K562 (cell line): ENCODE results near the gene MYOZ2. TPM values are rescaled to one million over a fixed set of nuclear protein-coding genes. Genes with fewer than 3 reads are reported as not detected.

Experiments used
- ATAC-seq: fragments of 200-7000 bp; cut with Tn5 transposase; 3 replicates; pipeline ENCODE4 v1.9.1; 2020; ENCODE audit warnings: moderate library complexity
- BruUV-seq: library from RNA; stranded (reverse); fragments of 400-500 nt; replicated peaks from 2 replicates; lab custom pipeline; 2021; lab: Mats Ljungman, UMichigan
- CTCF ChIA-PET: fragments of 300-600 bp; formaldehyde crosslinking; extraction: SDS; loops from one replicate; lab custom pipeline; 2021; ENCODE audit warnings: low intra/inter-chr PET ratio; lab: Yijun Ruan, JAX
- POLR2A ChIA-PET: fragments of 300-600, 350-650 bp; sonication (Branson Sonifier 250); formaldehyde crosslinking; extraction: SDS; loops from one replicate; lab custom pipeline; 2021; ENCODE audit warnings: antibody characterized with exemption, inconsistent platforms; lab: Yijun Ruan, JAX
- DNase-seq, 4 experiments: peaks; one replicate each; pipeline versions ENCODE4 v3.0.0 to v3.0.0-alpha.2; 2011 to 2018; ENCODE audit warnings: low spot score in 3 of 4, mixed read lengths in 3 of 4; ENCODE audit errors: extremely low read depth in 1 of 4
- FAIRE-seq: peaks from 2 replicates; lab custom pipeline; 2011; peaks lifted over from hg19 to GRCh38; lab: Jason Lieb, UNC
- H2AFZ ChIP-seq: 2 replicates; pipeline ENCODE4 v1.6.0; 2011; ENCODE audit warnings: low read depth, low read length, control low read depth, inconsistent platforms
- H3K27ac ChIP-seq: fragments of 200-600 bp; 3 replicates; pipeline ENCODE4 v1.8.0; 2011; ENCODE audit warnings: low read depth, mild to moderate bottlenecking, control low read depth, inconsistent platforms, low read length, moderate library complexity, mixed read lengths; ENCODE audit errors: extremely low read depth
- H3K27me3 ChIP-seq, 2 experiments: fragments of 300-600 bp in 1 of 2; 2 replicates in 1 of 2; 3 replicates in 1 of 2; pipeline versions ENCODE4 v1.6.0 to v1.8.0; 2011; ENCODE audit warnings: inconsistent platforms in 2 of 2, low read length in 2 of 2, mild to moderate bottlenecking in 1 of 2, mixed read lengths in 1 of 2, moderate library complexity in 1 of 2; ENCODE audit not compliant: control insufficient read depth in 2 of 2, insufficient read depth in 2 of 2
- H3K36me3 ChIP-seq: fragments of 300-600 bp; 3 replicates; pipeline ENCODE4 v1.8.0; 2011; ENCODE audit warnings: mild to moderate bottlenecking, low read length, inconsistent platforms; ENCODE audit not compliant: control insufficient read depth, insufficient read depth
- H3K4me1 ChIP-seq, 2 experiments: fragments of 200-600 bp in 1 of 2; replicated peaks in 1 of 2; 2 replicates in 1 of 2; 3 replicates in 1 of 2; pipeline versions ENCODE4 v1.5.1 to v1.8.0; 2011; ENCODE audit warnings: inconsistent platforms in 2 of 2, low read length in 2 of 2, mild to moderate bottlenecking in 1 of 2, mixed read lengths in 1 of 2, moderate library complexity in 1 of 2; ENCODE audit not compliant: control insufficient read depth in 2 of 2, insufficient read depth in 2 of 2
- H3K4me2 ChIP-seq: 2 replicates; pipeline ENCODE4 v1.6.1; 2011; ENCODE audit warnings: low read length, control low read depth, inconsistent platforms, mixed read lengths; ENCODE audit not compliant: insufficient read depth
- H3K4me3 ChIP-seq: fragments of 200-600 bp; sonication (generic), shearing (Covaris generic); 2 replicates; pipeline ENCODE4 v1.5.1; 2016; ENCODE audit warnings: control low read depth, inconsistent platforms
- H3K79me2 ChIP-seq: fragments of 200-600 bp; 3 replicates; pipeline ENCODE4 v1.8.0; 2011; ENCODE audit warnings: low read length, inconsistent platforms; ENCODE audit not compliant: control insufficient read depth, insufficient read depth
- H3K9ac ChIP-seq, 2 experiments: 2 replicates each; pipeline versions ENCODE4 v1.6.0 to v1.6.1; 2011; ENCODE audit warnings: low read depth in 2 of 2, low read length in 2 of 2, control low read depth in 1 of 2, inconsistent platforms in 1 of 2, mild to moderate bottlenecking in 1 of 2, mixed read lengths in 1 of 2; ENCODE audit not compliant: insufficient read depth in 1 of 2
- H3K9me1 ChIP-seq: one replicate; pipeline ENCODE4 v1.6.0; 2011; ENCODE audit warnings: inconsistent platforms, mild to moderate bottlenecking, low read length, moderate library complexity; ENCODE audit not compliant: control insufficient read depth, insufficient read depth
- H3K9me3 ChIP-seq: replicated peaks from 2 replicates; pipeline ENCODE4 v1.5.1; 2011; ENCODE audit warnings: low read depth, low read length, inconsistent platforms; ENCODE audit not compliant: control insufficient read depth, insufficient read depth
- H4K20me1 ChIP-seq: replicated peaks from 2 replicates; pipeline ENCODE4 v1.6.1; 2011; ENCODE audit warnings: low read length, inconsistent platforms, mixed read lengths; ENCODE audit not compliant: control insufficient read depth, insufficient read depth
- ARNT ChIP-seq, 2 experiments: fragments of 450-650 bp; IDR thresholded peaks; 2 replicates each; pipeline ENCODE4 v1.6.1; 2016; ENCODE audit warnings: mild to moderate bottlenecking in 1 of 2
- ASH1L ChIP-seq: fragments of 450-650 bp; IDR thresholded peaks from 2 replicates; pipeline ENCODE4 v1.6.1; 2018; ENCODE audit warnings: borderline replicate concordance, mild to moderate bottlenecking, low read depth; ENCODE audit not compliant: partially characterized antibody
- BMI1 ChIP-seq: fragments of 150-350 bp; IDR thresholded peaks from 2 replicates; pipeline ENCODE4 v1.6.1; 2014; ENCODE audit warnings: low read length
- HCFC1 ChIP-seq: IDR thresholded peaks from 2 replicates; pipeline ENCODE4 v1.6.1; 2012; ENCODE audit warnings: low read depth, low read length, improper control_type of control experiment
- KAT8 ChIP-seq: fragments of 450-650 bp; IDR thresholded peaks from 2 replicates; pipeline ENCODE4 v1.6.1; 2016; ENCODE audit warnings: low read depth, mild to moderate bottlenecking
- LEF1 ChIP-seq: fragments of 450-650 bp; IDR thresholded peaks from 2 replicates; pipeline ENCODE4 v1.6.1; 2016; ENCODE audit warnings: mild to moderate bottlenecking
- NR2C1 ChIP-seq, 2 experiments: fragments of 450-650 bp; IDR thresholded peaks; 2 replicates each; pipeline ENCODE4 v1.6.1; 2017; ENCODE audit warnings: mild to moderate bottlenecking in 2 of 2, antibody characterized with exemption in 1 of 2, inconsistent platforms in 1 of 2, missing compliant biosample characterization in 1 of 2, missing genetic modification characterization in 1 of 2
- SMARCA5 ChIP-seq: fragments of 450-650 bp; IDR thresholded peaks from 2 replicates; pipeline ENCODE4 v1.6.1; 2016
- SREBF1 ChIP-seq: fragments of 150-350 bp; IDR thresholded peaks from 2 replicates; pipeline ENCODE4 v1.6.1; 2014; ENCODE audit warnings: antibody characterized with exemption, low read depth, low read length, borderline replicate concordance
- SRSF3 ChIP-seq: fragments of 200-400 bp; formaldehyde crosslinking; IDR thresholded peaks from 2 replicates; pipeline ENCODE4 v1.6.1; 2016; ENCODE audit warnings: mild to moderate bottlenecking, low read length, moderate library complexity; ENCODE audit not compliant: insufficient read depth
- TBP ChIP-seq: optimal IDR thresholded peaks from 2 replicates; pipeline ENCODE3; 2011; ENCODE audit warnings: low read depth, low read length, improper control_type of control experiment
- ZNF174 ChIP-seq: fragments of 250-450 bp; sonication (Bioruptor Pico); IDR thresholded peaks from 2 replicates; pipeline ENCODE4 v1.4.0; 2020; ENCODE audit warnings: mild to moderate bottlenecking
- ZNF197 ChIP-seq: fragments of 200-800 bp; sonication (Bioruptor generic); IDR thresholded peaks from 2 replicates; pipeline ENCODE4 v1.6.1; 2016; ENCODE audit warnings: low read depth, missing genetic modification characterization, missing compliant biosample characterization
- ZNF551 ChIP-seq: fragments of 250-450 bp; sonication (Bioruptor Pico); IDR thresholded peaks from 2 replicates; pipeline ENCODE4 v1.5.0; 2021; ENCODE audit warnings: mild to moderate bottlenecking, moderate library complexity
- ZNF717 ChIP-seq: fragments of 250-450 bp; sonication (Bioruptor Pico); IDR thresholded peaks from 2 replicates; pipeline ENCODE4 v1.5.0; 2021
- in situ Hi-C: fragments of 300-500 bp; cut with MboI; formaldehyde crosslinking; loops from 4 replicates; pipeline ENCODE4 v1.15.0; 2018; ENCODE audit warnings: inconsistent platforms, mixed read lengths
- intact Hi-C: fragments of 100-400 bp; cut with micrococcal nuclease; formaldehyde crosslinking; loops from 2 replicates; pipeline ENCODE4 v1.14.2; 2022
- polyA plus RNA-seq, 8 experiments: library from polyadenylated mRNA; depleted of rRNA in 4 of 8; stranded (reverse) in 5 of 8; unstranded in 3 of 8; fragments of >200 nt; fragmentation: Nextera tagmentation in 2 of 8; fragmentation: Illumina TruSeq in 1 of 8; extraction: Ambion mirVana in 2 of 8; extraction: Trizol in 1 of 8; gene quantifications; 2 replicates each; pipeline versions ENCODE4 v1.2.1 to v1.2.3, GENCODE V29; 2011 to 2014; ENCODE audit warnings: inconsistent platforms in 1 of 8, missing spikeins in 1 of 8
- total RNA-seq, 7 experiments: library from RNA; depleted of rRNA in 6 of 7; stranded (reverse); fragments of >200 nt in 6 of 7; fragmentation: Illumina TruSeq in 2 of 7; extraction: Trizol in 2 of 7; gene quantifications; 2 replicates each; pipeline versions ENCODE4 v1.2.1 to v1.2.3, GENCODE V29; 2011 to 2021; ENCODE audit warnings: low replicate concordance in 1 of 7
- TF ChIP-seq, protein P1 (sequence below): fragments of 450-650 bp; formaldehyde crosslinking; IDR thresholded peaks from 2 replicates; pipeline ENCODE4 v1.4.0; 2022; ENCODE audit warnings: mild to moderate bottlenecking, moderate library complexity
- TF ChIP-seq, protein P2 (sequence below), 3 experiments: fragments of 200-800 bp in 1 of 3; fragments of 250-450 bp in 1 of 3; fragments of 450-650 bp in 1 of 3; sonication (Bioruptor Pico) in 1 of 3; sonication (Bioruptor generic) in 1 of 3; formaldehyde crosslinking in 1 of 3; IDR thresholded peaks; 2 replicates each; pipeline versions ENCODE4 v1.6.1 to v1.8.0; 2016 to 2022; ENCODE audit warnings: mild to moderate bottlenecking in 2 of 3, missing genetic modification characterization in 2 of 3, missing compliant biosample characterization in 1 of 3, moderate library complexity in 1 of 3
- TF ChIP-seq, protein P3 (sequence below): fragments of 200-800 bp; sonication (Bioruptor generic); IDR thresholded peaks from 2 replicates; pipeline ENCODE4 v1.6.1; 2017; ENCODE audit warnings: missing genetic modification characterization, missing compliant biosample characterization

Gene MYOZ2
- total and polyA plus RNA-seq, 9 of the 15 experiments (the other 6 are each of a cell fraction or from before 2014, with no cell fraction given): not detected

DNA sequence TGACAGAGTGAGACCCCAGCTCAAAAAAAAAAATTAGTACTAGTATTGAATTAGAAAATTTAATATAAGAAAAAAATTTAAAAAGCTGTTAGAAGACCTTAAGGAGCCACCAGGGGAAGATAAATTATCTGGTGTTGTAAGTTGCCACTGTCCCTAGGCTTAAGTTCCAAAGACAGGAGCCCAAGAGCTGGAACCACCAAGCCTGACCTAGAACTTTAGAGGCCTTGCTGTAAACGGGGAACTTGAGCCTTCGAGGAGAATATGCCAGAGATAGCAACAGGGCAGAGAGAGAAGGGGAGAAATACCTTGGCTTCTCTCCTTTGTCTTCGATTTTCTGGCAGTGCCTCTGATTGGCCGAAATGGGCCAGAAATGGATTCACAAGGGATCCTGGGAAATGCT, 85.8 kb downstream of the MYOZ2 start (continued):
- no peak for TF ChIP-seq KAT8
- no peak for TF ChIP-seq SREBF1
- TF ChIP-seq ZNF197: no peak
- TF ChIP-seq NR2C1 (IDR thresholded peaks at IDR 0.05): no peak
- TF ChIP-seq NR2C1 (tag; IDR thresholded peaks at IDR 0.05): no peak
- no peak for TF ChIP-seq LEF1
- TF ChIP-seq ASH1L: no peak
- TF ChIP-seq, protein P1, sequence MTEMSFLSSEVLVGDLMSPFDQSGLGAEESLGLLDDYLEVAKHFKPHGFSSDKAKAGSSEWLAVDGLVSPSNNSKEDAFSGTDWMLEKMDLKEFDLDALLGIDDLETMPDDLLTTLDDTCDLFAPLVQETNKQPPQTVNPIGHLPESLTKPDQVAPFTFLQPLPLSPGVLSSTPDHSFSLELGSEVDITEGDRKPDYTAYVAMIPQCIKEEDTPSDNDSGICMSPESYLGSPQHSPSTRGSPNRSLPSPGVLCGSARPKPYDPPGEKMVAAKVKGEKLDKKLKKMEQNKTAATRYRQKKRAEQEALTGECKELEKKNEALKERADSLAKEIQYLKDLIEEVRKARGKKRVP (CRISPR knock-in tag): no peak
- TF ChIP-seq, all 486 proteins: peak for 0

DNA sequence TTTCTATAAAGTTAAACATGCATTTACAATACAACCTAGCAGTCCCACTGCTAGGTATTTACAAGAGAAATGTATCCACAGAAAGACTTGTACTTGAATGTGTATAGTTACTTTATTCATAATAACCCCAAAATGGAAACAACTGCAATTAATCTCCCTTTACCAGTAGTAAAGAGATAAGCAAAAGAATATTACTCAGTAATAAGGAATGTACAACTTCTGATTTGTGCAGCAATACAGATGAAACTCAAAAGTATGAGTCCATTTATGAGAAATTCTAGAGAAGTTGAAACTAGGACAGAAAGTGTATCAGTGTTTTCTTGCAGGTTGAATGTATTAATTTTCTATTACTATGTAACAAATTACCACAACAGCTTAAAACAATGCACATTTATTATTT, 92.1 kb downstream of the MYOZ2 start:
- no TSS peak for BruUV-seq
- CTCF ChIA-PET: no interaction called here
- TF ChIP-seq ARNT (IDR thresholded peaks at IDR 0.05) (no peak), SMARCA5 (no peak), SRSF3 (no peak), BMI1 (no peak), ZNF717 (no peak), HCFC1 (no peak), TBP (no peak), ZNF551 (no peak), ZNF174 (CRISPR knock-in tag) (no peak)
- TF ChIP-seq, protein P2, sequence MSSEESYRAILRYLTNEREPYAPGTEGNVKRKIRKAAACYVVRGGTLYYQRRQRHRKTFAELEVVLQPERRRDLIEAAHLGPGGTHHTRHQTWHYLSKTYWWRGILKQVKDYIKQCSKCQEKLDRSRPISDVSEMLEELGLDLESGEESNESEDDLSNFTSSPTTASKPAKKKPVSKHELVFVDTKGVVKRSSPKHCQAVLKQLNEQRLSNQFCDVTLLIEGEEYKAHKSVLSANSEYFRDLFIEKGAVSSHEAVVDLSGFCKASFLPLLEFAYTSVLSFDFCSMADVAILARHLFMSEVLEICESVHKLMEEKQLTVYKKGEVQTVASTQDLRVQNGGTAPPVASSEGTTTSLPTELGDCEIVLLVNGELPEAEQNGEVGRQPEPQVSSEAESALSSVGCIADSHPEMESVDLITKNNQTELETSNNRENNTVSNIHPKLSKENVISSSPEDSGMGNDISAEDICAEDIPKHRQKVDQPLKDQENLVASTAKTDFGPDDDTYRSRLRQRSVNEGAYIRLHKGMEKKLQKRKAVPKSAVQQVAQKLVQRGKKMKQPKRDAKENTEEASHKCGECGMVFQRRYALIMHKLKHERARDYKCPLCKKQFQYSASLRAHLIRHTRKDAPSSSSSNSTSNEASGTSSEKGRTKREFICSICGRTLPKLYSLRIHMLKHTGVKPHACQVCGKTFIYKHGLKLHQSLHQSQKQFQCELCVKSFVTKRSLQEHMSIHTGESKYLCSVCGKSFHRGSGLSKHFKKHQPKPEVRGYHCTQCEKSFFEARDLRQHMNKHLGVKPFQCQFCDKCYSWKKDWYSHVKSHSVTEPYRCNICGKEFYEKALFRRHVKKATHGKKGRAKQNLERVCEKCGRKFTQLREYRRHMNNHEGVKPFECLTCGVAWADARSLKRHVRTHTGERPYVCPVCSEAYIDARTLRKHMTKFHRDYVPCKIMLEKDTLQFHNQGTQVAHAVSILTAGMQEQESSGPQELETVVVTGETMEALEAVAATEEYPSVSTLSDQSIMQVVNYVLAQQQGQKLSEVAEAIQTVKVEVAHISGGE (CRISPR knock-in tag; IDR thresholded peaks at IDR 0.05): no peak
- TF ChIP-seq, protein P3, sequence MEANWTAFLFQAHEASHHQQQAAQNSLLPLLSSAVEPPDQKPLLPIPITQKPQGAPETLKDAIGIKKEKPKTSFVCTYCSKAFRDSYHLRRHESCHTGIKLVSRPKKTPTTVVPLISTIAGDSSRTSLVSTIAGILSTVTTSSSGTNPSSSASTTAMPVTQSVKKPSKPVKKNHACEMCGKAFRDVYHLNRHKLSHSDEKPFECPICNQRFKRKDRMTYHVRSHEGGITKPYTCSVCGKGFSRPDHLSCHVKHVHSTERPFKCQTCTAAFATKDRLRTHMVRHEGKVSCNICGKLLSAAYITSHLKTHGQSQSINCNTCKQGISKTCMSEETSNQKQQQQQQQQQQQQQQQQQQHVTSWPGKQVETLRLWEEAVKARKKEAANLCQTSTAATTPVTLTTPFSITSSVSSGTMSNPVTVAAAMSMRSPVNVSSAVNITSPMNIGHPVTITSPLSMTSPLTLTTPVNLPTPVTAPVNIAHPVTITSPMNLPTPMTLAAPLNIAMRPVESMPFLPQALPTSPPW (CRISPR knock-in tag): no peak

More for the DNA sequence above, 92.1 kb downstream of the MYOZ2 start:
- H3K79me2 ChIP-seq: no peaks in the 10 kb centered on the region
- POLR2A ChIA-PET: interaction anchor here (0.7 kb wide), 1 partner anchor 15 kb away, joined by 3 read pairs; the partner anchor contains the start of gene USP53
- FAIRE-seq (no peak), ATAC-seq (no peak), DNase-seq (no peak)
- H3K4me3 ChIP-seq: no peak overlapping the region
- H3K9me3 ChIP-seq: no peaks in the 10 kb centered on the region
- peaks cover 0 to 2% of the 10 kb centered on the region in 2 experiments; a peak in 1 of 5 replicates for H3K4me1 ChIP-seq
- no peaks in the 10 kb centered on the region for H4K20me1 ChIP-seq
- no peaks in the 10 kb centered on the region for H3K9me1 ChIP-seq
- no peak overlapping the region for H2AFZ ChIP-seq
- no peak overlapping the region for H3K4me2 ChIP-seq
- H3K27me3 ChIP-seq: no peaks in the 10 kb centered on the region
- intact Hi-C loops (no loop called here), in situ Hi-C loops (no loop called here)
- H3K9ac ChIP-seq: no peak overlapping the region
- no peaks in the 10 kb centered on the region; the same call in 2 of the 3 replicates for H3K36me3 ChIP-seq
- no peak overlapping the region for H3K27ac ChIP-seq
